Fibroblast of skin of back (primary cell): ENCODE data around the gene LRIT2. TPM values are rescaled to one million over a fixed set of nuclear protein-coding genes. Genes with fewer than 3 reads are reported as not detected.

ENCODE experiments used
- DNase-seq: peaks from one replicate; pipeline ENCODE4 v3.0.0-alpha.2; 2013
- polyA plus RNA-seq, 2 experiments: library from polyadenylated mRNA; unstranded; fragments of 120-200 nt; gene quantifications; one replicate each; pipeline ENCODE4 v1.2.1, GENCODE V29; 2013; ENCODE audit not compliant: insufficient read length in 2 of 2

LRIT2 gene
- not detected for polyA plus RNA-seq (2013, experiment 1 of 2; ENCODE audit: insufficient read length)
- not detected for polyA plus RNA-seq (2013, experiment 2 of 2; ENCODE audit: insufficient read length)

DNA sequence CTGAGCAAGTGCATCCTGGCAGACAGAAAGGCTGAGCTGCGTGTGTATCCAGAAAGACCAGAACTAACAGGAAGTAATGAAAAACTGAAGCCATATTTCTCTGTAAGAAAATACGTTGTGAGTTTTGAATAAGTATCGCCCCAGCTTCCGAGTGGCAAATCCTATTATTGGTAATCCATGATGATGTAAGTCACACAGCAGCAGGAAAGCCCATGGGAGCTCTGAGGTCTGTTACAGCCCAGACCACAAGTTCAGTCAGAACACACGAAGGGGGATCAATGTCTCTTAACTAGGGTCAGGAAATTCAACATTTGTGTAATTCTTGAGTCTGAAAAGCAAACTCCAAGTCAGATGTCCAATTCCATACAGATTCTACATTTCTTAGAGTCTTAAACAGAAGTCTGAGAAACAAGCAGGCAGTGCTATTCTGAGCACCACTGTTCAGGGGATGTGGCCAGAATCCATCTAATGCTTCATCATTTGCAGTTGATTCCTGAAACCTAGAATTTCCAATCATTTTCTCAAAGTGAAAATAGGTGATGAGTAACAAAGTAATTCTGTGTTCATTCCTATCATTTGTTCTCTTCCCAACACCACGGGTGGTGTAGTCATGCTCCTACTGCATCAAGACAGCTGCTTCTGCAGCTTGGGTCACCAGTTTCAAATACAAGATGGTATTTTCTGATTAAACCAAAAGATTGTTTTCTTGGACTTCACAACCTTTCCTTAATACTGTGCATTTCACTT, at the start of gene LRIT2:
Gene LRIT2 (minus strand): TSS at position 118 of the 747 bp plus-strand sequence. CDS start 24 bp downstream, at position 94.
- no peak for DNase-seq

GRCh38 chr10:84270708-84271107, 45.4 kb upstream of the LRIT2 start:
- no peak for DNase-seq

DNA sequence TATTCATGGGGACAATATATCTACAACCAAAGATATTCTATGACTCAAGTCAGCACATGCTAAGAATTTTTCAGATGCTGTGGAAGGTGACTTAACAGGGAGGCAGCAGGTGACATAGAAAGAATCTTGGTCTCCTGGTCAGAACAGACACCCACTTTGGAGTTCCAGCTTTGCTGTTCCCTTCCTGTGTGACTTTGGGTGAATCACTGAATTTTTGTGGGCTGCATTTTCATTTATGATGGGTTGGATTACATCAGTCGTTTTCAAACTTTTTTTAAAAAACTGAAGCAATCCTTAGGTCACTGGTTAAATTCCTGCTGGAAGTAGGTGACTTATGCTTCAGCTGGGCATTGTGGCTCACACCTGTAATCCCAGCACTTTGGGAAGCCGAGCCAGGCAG, 44.4 kb upstream of the LRIT2 start:
- DNase-seq, result peak; percentile 91

DNA sequence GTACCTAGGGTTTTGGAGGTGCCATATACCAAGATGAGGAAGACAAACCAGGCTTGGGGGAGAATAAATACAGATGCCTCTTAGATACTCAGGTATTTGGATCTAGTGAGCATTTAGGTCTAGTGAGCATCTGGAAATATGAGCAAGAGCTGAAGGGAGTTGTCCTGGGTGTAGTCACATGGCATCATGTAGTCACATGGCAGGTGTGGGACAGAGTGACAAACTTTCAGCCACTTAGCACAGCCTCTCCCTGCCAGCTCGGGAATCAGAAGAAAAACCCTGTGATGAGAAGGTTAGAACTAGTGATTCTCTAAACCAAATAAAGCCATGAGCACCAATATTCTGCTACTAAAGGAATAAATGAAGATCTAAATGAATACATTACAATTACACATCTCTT, 43.8 kb upstream of the LRIT2 start:
- DNase-seq, result no peak

GRCh38 chr10:84267503-84268126, 42.3 kb upstream of the LRIT2 start:
- peak; percentile 58 for DNase-seq

DNA sequence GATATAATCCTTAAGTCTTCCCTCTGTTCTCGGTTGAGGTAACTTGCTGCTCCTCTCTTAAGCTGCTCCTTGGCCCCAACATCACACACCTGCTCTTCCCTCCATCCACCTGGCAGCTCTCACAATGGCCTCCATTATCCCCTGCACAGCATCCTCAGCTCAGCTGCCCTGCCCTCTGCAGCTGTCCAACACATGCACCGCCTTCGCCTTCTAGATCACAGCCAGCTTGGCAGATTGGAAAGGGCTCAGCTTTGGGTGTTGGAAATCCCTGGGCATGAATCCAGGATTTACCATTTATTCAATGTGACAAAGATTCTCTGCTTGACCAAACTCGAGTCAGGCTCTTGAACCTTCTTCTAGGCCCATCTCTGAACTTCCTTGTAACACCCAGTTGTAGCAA, 40.1 kb upstream of the LRIT2 start:
- no peak for DNase-seq

DNA sequence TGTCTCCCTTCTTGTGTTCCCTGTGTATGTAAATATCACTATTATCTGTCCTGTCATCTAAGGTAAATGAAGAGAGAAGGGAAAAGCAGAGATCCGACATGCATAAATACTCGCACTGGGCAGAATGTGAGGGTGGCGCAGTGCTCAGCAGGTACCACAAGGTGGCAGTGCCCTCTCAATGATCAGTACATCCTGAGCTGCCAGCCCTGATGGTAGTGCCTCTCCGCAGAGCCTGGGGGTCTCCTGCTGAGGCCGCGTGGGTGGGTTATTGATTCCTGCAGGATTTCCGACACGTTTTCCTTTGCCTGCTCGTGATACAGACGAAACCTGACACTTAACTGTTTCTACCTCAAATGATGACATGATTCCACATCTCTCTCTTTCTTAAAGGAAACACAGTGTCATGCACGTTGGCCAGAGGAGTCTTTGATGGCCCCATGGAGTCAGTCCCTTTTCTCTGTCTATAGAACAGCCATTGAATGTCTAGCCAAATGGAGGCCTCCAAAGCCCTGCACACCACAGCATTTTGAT, 39.3 kb upstream of the LRIT2 start:
- DNase-seq, result peak; percentile 55

DNA sequence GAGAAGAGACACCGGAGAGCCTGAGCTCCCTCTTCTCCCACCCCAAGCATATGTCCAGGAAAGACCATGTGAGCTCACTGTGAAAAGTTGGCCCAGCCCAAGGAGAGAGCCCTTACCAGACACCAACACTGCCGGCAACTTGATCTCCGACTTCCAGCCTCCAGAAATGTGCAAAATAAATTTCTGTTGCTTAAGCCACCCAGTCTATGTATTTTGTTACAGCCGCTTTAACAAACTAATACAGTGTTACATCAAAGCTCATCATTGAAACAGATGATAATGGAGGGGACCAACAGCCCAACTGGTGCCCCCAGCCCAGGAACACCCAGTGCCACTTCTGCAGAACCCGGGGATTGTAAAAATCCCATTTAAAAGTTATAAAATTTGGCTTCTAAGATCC, 38.4 kb upstream of the LRIT2 start:
- DNase-seq, result no peak

- DNase-seq, result no peak
These were observed 37.0 kb upstream of the LRIT2 start for GRCh38 chr10:84262190-84262956.

- no peak for DNase-seq
These were observed 36.0 kb upstream of the LRIT2 start for GRCh38 chr10:84261236-84261915.

DNA sequence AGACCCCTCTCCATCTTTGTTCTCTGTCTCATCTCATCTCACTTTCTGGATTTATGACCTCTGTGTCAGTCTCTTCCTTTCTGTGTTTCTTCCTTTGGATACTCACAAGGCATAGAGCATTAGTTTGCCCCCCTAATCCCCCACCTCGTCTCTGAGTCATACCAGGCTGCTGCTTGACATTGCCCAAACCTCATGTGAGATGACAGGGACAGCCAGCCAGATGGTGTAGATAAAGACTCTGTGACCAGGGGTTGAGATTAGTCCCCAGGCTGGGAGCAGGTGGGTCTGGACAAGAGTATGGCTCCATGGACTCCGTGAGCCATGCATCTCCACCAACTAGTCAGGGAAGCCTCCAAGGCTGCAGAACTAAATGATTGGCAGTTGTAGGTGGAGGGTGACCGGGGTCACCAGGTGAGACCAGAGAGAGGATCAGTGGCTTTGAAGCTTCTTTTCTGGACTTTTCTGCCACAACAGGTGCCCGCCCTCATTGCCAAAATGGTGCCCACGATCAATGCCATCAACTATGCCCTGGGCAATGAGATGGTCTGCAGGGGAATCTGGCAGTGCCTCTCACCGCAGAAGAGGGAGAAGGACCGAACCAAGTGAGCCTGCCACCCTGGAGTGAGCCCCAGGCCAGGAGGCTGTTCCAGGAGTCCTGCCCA, 32.8 kb upstream of the LRIT2 start:
- DNase-seq, result no peak

GRCh38 chr10:84257343-84258020, 32.1 kb upstream of the LRIT2 start:
- no peak for DNase-seq

DNA sequence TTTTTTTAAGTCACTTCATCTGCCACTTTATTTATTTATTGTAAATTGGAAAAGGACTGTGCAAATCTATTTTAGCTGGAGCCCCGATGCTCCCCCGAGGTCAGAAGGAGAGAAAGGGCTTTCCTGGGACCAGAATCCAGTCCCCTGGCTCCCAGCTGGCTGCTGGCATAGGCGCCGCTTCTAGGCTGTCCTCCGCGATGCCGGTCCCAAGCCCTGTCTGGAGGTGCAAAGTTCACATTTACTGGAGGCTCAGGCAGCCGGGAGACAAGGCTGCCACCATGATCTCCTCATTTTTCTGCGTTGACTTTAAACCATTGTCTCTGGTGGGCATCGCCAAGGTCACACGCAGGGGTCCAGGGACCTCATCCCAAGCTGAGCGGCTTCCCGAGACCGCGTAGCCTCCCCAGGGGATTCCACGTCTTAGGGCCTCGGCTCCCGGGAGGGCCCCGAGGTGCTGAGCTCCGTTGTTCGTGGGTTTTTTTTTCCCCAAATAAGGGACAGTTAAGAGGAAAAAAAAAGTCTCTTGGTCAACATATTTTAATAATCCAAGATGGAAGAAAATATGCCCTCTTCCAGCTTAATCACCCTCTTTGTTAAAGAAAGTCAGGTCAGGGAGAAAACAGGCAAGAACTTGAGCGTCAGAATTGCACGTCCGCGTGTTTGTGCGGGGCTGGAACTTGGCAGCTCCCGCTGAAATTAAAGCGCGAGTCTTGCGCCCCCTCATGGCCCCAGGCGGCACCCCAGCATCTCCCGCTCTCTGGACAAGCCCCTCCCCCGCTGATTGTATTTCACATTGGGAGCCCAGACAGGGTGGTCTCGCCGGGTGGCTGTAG, 31.4 kb upstream of the LRIT2 start:
- peak; percentile 25 for DNase-seq

DNA sequence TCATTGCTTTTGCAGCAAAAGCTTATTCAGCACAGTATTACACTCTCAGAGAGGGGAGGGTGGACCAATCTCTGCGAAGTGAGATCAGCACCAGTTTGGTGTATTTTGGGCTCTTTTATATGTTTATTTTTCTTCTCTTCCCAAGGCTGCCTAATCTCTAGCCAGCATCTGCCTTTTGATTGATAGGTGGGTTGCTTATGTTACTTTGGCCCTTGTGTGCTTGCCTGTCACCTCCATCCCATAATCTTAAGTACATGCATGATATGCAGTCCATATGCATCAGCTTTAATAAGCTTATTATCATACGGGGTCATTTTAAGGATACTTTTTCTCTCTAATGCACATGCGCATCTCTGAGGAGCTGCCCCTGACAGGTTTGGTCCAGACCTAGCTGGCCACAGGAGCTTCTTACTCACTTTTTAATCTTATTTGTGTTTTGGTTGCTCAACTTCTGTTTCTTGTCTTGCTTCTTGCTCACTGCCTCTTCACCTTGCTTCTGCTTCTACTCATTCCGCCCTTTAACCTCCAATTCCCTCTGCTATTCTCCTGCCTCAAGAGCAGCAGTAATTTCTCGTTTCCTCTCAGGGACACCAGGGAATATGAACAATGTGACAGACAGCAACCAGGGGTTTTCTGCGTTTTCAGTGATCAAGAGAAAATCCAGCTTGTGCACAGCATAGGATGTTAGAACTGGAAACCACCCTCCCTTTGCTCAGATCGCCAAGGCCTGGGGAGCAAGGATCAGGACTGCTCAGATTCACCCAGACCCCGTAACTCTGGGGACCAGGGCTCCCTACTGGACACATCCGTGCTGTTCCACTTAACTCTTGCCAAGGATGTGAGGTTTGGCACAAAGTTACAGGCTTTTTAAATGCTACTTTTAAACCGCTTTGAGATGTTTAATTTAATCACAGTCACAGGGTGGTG, 29.5 kb upstream of the LRIT2 start:
- DNase-seq, result no peak

- DNase-seq, result no peak
These were observed 23.4 kb upstream of the LRIT2 start for GRCh38 chr10:84248794-84249193.

DNA sequence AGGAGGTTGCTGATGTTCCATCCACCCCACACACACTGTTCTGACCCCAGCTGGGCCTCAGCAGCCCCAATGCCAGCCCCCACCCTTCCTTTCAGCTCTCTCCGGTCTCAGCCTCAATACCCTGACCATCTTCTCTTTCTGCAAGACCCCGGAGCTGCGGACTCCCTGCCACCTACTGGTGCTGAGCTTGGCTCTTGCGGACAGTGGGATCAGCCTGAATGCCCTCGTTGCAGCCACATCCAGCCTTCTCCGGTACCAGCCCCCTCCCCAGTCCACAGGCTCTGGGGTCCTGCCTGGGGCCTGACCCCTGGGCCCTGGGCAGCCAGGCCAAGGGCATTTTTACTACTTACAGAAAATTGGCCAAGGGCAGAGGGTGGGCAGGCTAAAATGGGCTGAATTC, 22.2 kb upstream of the LRIT2 start:
- no peak for DNase-seq

DNA sequence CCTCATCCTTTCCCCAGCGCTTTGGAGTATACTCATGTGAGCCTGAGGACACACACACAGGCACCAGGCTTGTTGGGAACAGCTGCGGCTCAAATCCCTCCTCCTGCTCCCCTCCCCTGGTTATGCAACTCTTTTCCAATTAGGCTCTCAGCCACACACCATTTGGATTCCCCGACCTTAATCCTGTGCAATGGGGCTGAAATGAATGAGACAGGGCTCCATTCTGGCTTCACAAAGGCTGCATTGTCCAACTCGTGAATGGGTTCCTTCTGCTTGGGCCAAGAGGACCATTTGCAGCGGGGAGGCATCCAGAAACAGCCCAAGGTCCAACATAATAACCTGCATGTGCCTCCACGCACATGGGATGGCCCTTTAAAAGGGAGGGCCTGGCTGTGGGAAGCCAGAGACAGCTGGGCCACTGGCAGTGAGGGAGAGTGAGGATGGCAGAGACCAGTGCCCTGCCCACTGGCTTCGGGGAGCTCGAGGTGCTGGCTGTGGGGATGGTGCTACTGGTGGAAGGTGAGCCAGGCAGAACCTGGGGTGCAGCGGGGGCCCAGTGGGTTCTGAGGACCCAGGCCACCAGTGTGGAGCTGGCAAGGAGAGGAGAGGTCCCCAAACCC, 19.4 kb upstream of the LRIT2 start, which contains the start of gene RGR:
Gene RGR (plus strand): TSS at position 403 of the 620 bp plus-strand sequence. CDS start 38 bp downstream, at position 441.
- DNase-seq, result no peak

- DNase-seq, result no peak
These were observed 18.4 kb upstream of the LRIT2 start for GRCh38 chr10:84243759-84244158.
